ENCODE results near the gene OR4D6. TPM values are rescaled to one million over a fixed set of nuclear protein-coding genes. Genes with fewer than 3 reads are reported as not detected.

The OR4D6 gene
- total RNA-seq, 2 donors from 2014 or later = not detected

- Histone ChIP-seq H3K9ac (ENCODE audit: low read depth in 2 of 2, low read length in 2 of 2) (no peak within 1 kb of the TSS), H3K27me3 (no peaks in the 10 kb centered on the region), H3K4me1 (no peaks in the 10 kb centered on the region), H3K9me3 (no peaks in the 10 kb centered on the region), H3K27ac (no peak within 1 kb of the TSS), H3K4me3 (no peak within 1 kb of the TSS), H3K36me3 (no peaks in the 10 kb centered on the region)
- DNase-seq = no peak
- intact Hi-C loops (cut with DNase I) = no loop called here
- no peak for TF ChIP-seq CTCF (IDR thresholded peaks at IDR 0.05)
These were observed 16.3 kb downstream of the OR4D6 start, which contains the start of gene OR4D10 for GRCh38 chr11:59473015-59473414. Gene OR4D10, plus strand, starts transcription at chr11:59473315. Its CDS starts 4,115 bp downstream, at chr11:59477430.

GRCh38 chr11:59475176-59475575 is 18.4 kb downstream of the OR4D6 start:
- Histone ChIP-seq H3K4me3 (no peak overlapping the region), H3K9me3 (no peaks in the 10 kb centered on the region), H3K36me3 (no peaks in the 10 kb centered on the region), H3K4me1 (no peaks in the 10 kb centered on the region), H3K27me3 (no peaks in the 10 kb centered on the region), H3K27ac (no peak overlapping the region), H3K9ac (ENCODE audit: low read depth in 2 of 2, low read length in 2 of 2) (no peak overlapping the region)
- no peak for DNase-seq
- intact Hi-C loops (cut with DNase I) = no loop called here
- TF ChIP-seq CTCF (IDR thresholded peaks at IDR 0.05) = no peak

- intact Hi-C loops (cut with DNase I) = no loop called here
- no peaks in the 10 kb centered on the region for H3K36me3 ChIP-seq
- no peak overlapping the region for H3K27ac ChIP-seq
- H3K4me1 ChIP-seq = no peaks in the 10 kb centered on the region
- H3K4me3 ChIP-seq = no peak overlapping the region
- no peaks in the 10 kb centered on the region for H3K9me3 ChIP-seq
- no peaks in the 10 kb centered on the region for H3K27me3 ChIP-seq
- TF ChIP-seq CTCF (IDR thresholded peaks at IDR 0.05) = no peak
- DNase-seq = no peak
- no peak overlapping the region for H3K9ac ChIP-seq (ENCODE audit: low read depth in 2 of 2, low read length in 2 of 2)
These were observed 23.1 kb downstream of the OR4D6 start for GRCh38 chr11:59479906-59480305.

- Histone ChIP-seq H3K27me3 (no peaks in the 10 kb centered on the region), H3K9me3 (no peaks in the 10 kb centered on the region), H3K27ac (no peak overlapping the region), H3K4me3 (no peak overlapping the region), H3K4me1 (no peaks in the 10 kb centered on the region), H3K36me3 (no peaks in the 10 kb centered on the region), H3K9ac (ENCODE audit: low read depth in 2 of 2, low read length in 2 of 2) (no peak overlapping the region)
- no peak for TF ChIP-seq CTCF (IDR thresholded peaks at IDR 0.05)
- DNase-seq = no peak
- intact Hi-C loops (cut with DNase I) = no loop called here
These were observed 23.6 kb downstream of the OR4D6 start for GRCh38 chr11:59480359-59480758.

- no peak for TF ChIP-seq CTCF (IDR thresholded peaks at IDR 0.05)
- no peak for DNase-seq
- no peaks in the 10 kb centered on the region for H3K36me3 ChIP-seq
- H3K9me3 ChIP-seq = no peaks in the 10 kb centered on the region
- intact Hi-C loops (cut with DNase I) = no loop called here
- H3K4me1 ChIP-seq = no peaks in the 10 kb centered on the region
- no peak overlapping the region for H3K27ac ChIP-seq
- H3K27me3 ChIP-seq = no peaks in the 10 kb centered on the region
- H3K9ac ChIP-seq (ENCODE audit: low read depth in 2 of 2, low read length in 2 of 2) = no peak overlapping the region
- no peak overlapping the region for H3K4me3 ChIP-seq
These were observed 45.2 kb downstream of the OR4D6 start for GRCh38 chr11:59501931-59502330.

GRCh38 chr11:59503276-59503675 is 46.5 kb downstream of the OR4D6 start, which contains the start of gene OR4D11:
Gene OR4D11, plus strand, starts transcription at chr11:59503576. Its CDS starts 0 bp downstream, at chr11:59503576.
- H3K36me3 ChIP-seq = no peaks in the 10 kb centered on the region
- H3K4me1 ChIP-seq = no peaks in the 10 kb centered on the region
- no peak for DNase-seq
- no peak within 1 kb of the TSS for H3K9ac ChIP-seq (ENCODE audit: low read depth in 2 of 2, low read length in 2 of 2)
- TF ChIP-seq CTCF (IDR thresholded peaks at IDR 0.05) = no peak
- intact Hi-C loops (cut with DNase I) = no loop called here
- H3K9me3 ChIP-seq = no peaks in the 10 kb centered on the region
- no peak within 1 kb of the TSS for H3K4me3 ChIP-seq
- no peak within 1 kb of the TSS for H3K27ac ChIP-seq
- no peaks in the 10 kb centered on the region for H3K27me3 ChIP-seq
